ENCODE results near the gene ZNF782.

- TF ChIP-seq CBX5 (IDR thresholded peaks at IDR 0.05; ENCODE audit: low read depth, low read length) (no peak), CTCF (IDR thresholded peaks at IDR 0.05; ENCODE audit: control extremely low read depth in 1 of 3, insufficient read depth in 1 of 3, low read depth in 1 of 3, low read length in 3 of 3) (no peak), POLR2A (IDR thresholded peaks at IDR 0.05; ENCODE audit: control extremely low read depth in 1 of 2, low read depth in 2 of 2, low read length in 2 of 2) (no peak), YY1 (IDR thresholded peaks at IDR 0.05; ENCODE audit: low read depth, low read length) (no peak), ZNF274 (IDR thresholded peaks at IDR 0.05; ENCODE audit: borderline replicate concordance, extremely low read depth, low read length) (no peak), CEBPB (IDR thresholded peaks at IDR 0.05; ENCODE audit: low read depth, low read length) (no peak)
Observed at GRCh38 chr9:96853781-96854650, at the start of gene ZNF782.
